T47D (cell line): ENCODE data around the gene PHTF2.
A peak's percentile ranks its signal among the peaks of the same experiment; 100 is the strongest.
"Not testable (repeated sequence)": the region's sequence is repeated elsewhere in the genome, so short reads cannot be mapped to it uniquely, and the experiment has no call there.

ENCODE experiments used
- DNase-seq, 2 experiments: peaks; one replicate each; pipeline versions ENCODE4 v3.0.0 to v3.0.0-alpha.2; 2011 to 2012; ENCODE audit warnings: low read depth in 1 of 2, low spot score in 1 of 2
- JUND ChIP-seq: IDR thresholded peaks from 2 replicates; pipeline ENCODE4 v1.6.1; 2012; ENCODE audit warnings: low read depth
- in situ Hi-C: cut with HindIII; loops from 2 replicates; pipeline ENCODE4 v1.10.0; 2016; ENCODE audit warnings: low sequenced_read_pairs, low pct_unique_long_range_greater_than_20kb

PHTF2 gene

DNA sequence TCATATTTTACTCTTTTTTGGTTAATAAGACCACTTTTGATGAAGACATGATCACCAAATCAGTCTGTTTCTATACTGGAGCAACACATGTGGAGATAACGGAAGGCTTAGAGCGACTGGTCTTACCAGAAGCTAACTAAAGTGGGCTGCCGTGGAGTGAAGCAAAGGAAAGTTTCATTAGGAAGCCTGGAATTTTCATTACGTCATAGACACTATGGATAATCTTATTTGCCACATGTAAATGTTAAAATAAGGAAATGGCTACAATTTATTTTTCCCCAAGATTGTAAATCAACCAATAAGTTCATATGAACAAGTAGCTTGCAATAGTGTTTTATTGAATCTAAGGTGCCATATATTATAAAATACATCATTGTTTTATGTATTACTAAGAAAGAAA lies 185.4 kb downstream of the PHTF2 start:
- in situ Hi-C loops: no loop called here
- no peak for DNase-seq
- TF ChIP-seq JUND: no peak

GRCh38 chr7:77985232-77985973 lies 186.8 kb downstream of the PHTF2 start:
- DNase-seq: no peak
- no peak for TF ChIP-seq JUND
- in situ Hi-C loops: no loop called here

GRCh38 chr7:77985974-77986339 lies 187.4 kb downstream of the PHTF2 start:
- TF ChIP-seq JUND: no peak
- no peak for DNase-seq
- in situ Hi-C loops: no loop called here

DNA sequence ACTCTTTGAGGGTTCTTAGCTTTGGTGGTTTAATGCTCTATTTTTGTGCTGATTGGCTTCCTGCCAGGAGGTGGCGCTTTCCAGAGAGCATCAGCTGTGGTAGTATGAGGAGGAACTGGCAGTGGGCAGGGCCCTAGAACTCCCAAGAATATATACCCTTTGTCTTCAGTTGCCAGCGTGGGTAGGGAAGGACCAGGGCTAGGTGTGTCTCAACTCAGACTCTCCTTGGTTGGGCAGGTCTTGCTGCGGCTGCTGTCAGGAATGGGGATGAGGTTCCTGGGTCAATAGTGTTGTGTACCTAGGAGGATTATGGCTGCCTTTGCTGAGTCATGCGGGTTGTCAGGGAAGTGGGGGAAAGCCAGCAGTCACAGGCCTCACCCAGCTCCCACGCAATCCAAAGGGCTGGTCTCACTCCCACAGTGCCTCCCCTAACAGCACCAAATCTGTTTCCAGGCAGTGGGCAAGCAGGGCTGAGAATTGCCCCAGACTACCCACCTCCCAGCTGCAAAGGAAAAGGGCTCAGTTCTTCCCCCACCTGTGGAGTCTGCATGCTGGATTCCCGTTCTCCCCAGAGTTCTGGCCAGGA lies 191.5 kb downstream of the PHTF2 start:
- TF ChIP-seq JUND: no peak
- in situ Hi-C loops: no loop called here
- DNase-seq: peak in 1 of 2 experiments; percentile 52

- no peak for DNase-seq
- no peak for TF ChIP-seq JUND
- in situ Hi-C loops: no loop called here
These were observed 193.1 kb downstream of the PHTF2 start for GRCh38 chr7:77991656-77992055.

DNA sequence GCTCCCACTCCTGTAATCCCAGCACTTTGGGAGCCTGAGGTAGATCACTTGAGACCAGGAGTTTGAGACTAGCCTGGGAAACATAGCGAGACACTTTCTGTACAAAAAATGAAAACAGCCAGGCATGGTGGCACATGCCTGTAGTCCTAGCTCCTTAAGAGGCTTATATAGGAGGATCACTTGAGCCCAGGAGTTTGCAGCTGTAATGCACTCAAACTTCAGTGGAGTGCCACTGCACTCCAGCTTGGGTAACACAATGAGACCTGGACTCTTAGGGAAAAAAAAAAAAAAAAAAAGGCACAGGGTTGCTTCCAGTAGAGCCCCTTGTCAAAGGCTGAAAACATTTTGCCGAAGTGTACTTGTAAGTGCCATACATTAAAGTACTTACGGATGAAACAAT lies 195.3 kb downstream of the PHTF2 start:
- TF ChIP-seq JUND: no peak
- in situ Hi-C loops: no loop called here
- no peak for DNase-seq

GRCh38 chr7:77995717-77996116 lies 197.1 kb downstream of the PHTF2 start:
- in situ Hi-C loops: no loop called here
- TF ChIP-seq JUND: no peak

GRCh38 chr7:77999168-77999567 lies 200.6 kb downstream of the PHTF2 start:
- DNase-seq, in situ Hi-C loops: not testable (repeated sequence)

More at GRCh38 chr7:77995717-77996116, 197.1 kb downstream of the PHTF2 start:
- no peak for DNase-seq

GRCh38 chr7:78002021-78002420 lies 203.4 kb downstream of the PHTF2 start:
- in situ Hi-C loops: no loop called here
- TF ChIP-seq JUND: no peak
- DNase-seq: no peak

DNA sequence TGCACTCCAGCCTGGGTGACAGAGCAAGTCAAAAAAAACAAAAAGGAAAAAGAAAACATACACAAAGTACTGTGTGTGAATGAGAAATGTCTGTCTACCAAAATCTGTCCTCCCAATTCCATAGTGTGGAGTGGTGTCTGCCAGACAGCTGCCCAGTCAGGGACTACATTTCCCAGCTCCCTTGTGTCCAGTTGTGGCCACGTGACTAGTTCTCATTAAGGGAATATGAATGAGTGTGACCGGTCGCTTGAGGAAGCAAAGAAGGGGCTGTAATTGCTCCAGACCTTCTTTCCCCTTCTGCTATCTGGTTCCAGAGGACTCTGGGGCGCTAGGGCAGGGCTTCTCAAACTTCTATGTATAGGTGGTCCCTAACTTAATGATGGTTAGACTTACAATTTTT lies 204.1 kb downstream of the PHTF2 start:
- DNase-seq: no peak
- in situ Hi-C loops: no loop called here
- no peak for TF ChIP-seq JUND

DNA sequence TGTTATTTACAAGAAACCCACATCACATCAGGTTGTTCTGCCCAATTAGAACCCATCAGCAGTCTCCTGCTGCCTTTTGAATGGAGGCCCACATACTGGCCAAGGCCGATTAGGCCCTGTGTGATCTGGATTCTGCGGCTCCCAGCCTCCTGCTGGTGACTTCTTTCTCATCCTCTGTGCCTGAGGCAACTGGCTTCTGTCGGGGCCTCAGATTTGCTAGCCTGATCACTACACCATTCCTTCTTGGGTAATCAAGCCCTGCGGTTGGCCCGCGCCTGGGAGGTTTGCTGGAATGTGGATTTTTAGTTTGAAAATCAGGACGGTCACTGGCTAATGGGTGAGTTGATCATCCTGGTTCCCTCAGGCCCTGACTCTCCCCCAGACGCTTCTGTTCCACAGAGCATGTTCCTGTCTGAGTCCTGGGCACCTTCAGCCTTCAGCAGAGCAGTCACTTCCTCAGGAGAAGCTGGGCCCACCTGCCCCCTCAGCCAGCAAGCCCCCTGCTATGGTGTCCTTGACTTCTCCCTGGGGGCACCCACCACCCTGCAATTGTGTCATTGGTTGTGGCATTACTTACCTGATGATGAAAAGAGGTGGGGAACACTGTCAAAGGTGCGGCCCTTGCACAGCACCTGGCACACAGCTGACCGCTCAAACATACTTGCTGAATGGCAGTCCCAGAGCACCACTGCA lies 207.6 kb downstream of the PHTF2 start:
- in situ Hi-C loops: no loop called here
- no peak for TF ChIP-seq JUND
- DNase-seq: no peak
